ENCODE data around the gene THSD7A. TPM values are rescaled to one million over a fixed set of nuclear protein-coding genes. Genes with fewer than 3 reads are reported as not detected.

Gene THSD7A
- polyA plus RNA-seq, 1 donor (not counting 4 experiments of a cell fraction or from before 2014, with no cell fraction given) = not detected

DNA sequence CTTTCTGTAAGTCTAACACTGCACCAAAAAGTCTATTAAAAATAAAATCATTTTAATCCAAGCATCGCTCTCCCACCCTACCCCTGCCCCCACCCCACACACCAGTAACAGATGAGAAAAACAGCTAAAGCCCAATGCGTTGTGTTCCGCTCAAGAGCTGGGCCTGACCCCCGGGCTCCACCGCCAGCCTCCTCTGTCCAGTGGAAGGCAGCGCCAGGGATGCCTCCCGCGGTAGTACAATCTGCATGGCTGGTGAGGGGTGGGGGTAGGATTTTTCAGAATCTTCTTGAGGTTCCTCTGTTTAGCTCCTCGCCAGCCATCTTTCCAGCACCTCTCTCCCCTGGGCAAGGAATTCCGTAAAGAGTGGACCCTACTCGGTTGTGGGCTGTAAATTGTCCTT, 12.1 kb downstream of the THSD7A start:
- no peaks in the 10 kb centered on the region for H3K4me1 ChIP-seq (ENCODE audit: control insufficient read depth, extremely low read depth, insufficient read depth, low read length)

GRCh38 chr7:11819271-11819670, 12.7 kb downstream of the THSD7A start:
- no peak overlapping the region for H3K4me3 ChIP-seq (ENCODE audit: control insufficient read depth in 2 of 3, extremely low read depth in 1 of 3, insufficient read depth in 2 of 3, low read depth in 1 of 3, low read length in 3 of 3)
- no peak overlapping the region for H3K9ac ChIP-seq (ENCODE audit: control insufficient read depth, extremely low read depth, insufficient read depth, low read length)
- DNase-seq (ENCODE audit: low read depth, low spot score) = no peak
- no peaks in the 10 kb centered on the region for H3K9me1 ChIP-seq (ENCODE audit: control insufficient read depth, extremely low read depth, insufficient read depth, low read length)
- H3K79me2 ChIP-seq (ENCODE audit: control insufficient read depth, insufficient read depth, low read length) = no peaks in the 10 kb centered on the region
- TF ChIP-seq, protein P1, sequence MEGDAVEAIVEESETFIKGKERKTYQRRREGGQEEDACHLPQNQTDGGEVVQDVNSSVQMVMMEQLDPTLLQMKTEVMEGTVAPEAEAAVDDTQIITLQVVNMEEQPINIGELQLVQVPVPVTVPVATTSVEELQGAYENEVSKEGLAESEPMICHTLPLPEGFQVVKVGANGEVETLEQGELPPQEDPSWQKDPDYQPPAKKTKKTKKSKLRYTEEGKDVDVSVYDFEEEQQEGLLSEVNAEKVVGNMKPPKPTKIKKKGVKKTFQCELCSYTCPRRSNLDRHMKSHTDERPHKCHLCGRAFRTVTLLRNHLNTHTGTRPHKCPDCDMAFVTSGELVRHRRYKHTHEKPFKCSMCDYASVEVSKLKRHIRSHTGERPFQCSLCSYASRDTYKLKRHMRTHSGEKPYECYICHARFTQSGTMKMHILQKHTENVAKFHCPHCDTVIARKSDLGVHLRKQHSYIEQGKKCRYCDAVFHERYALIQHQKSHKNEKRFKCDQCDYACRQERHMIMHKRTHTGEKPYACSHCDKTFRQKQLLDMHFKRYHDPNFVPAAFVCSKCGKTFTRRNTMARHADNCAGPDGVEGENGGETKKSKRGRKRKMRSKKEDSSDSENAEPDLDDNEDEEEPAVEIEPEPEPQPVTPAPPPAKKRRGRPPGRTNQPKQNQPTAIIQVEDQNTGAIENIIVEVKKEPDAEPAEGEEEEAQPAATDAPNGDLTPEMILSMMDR (optimal IDR thresholded peaks at IDR 0.05 in 1 of 3, IDR thresholded peaks at IDR 0.05 in 1 of 3, conservative IDR thresholded peaks at IDR 0.05 in 1 of 3; ENCODE audit: extremely low read depth in 1 of 3, insufficient read depth in 2 of 3, low read length in 3 of 3) = no peak
- no peak for TF ChIP-seq EZH2 (IDR thresholded peaks at IDR 0.05; ENCODE audit: low read length)
- H3K4me2 ChIP-seq (ENCODE audit: control insufficient read depth, extremely low read depth, insufficient read depth, low read depth, low read length) = no peak overlapping the region
- dilution Hi-C loops (cut with MboI; ENCODE audit: extremely low pct_ligation_motif_present, low sequenced_read_pairs) = no loop called here
- no peak overlapping the region for H2AFZ ChIP-seq (ENCODE audit: control insufficient read depth, low read length)
- no peak for FAIRE-seq
- H3K4me1 ChIP-seq (ENCODE audit: control insufficient read depth, extremely low read depth, insufficient read depth, low read length) = no peaks in the 10 kb centered on the region
- no peaks in the 10 kb centered on the region for H3K27me3 ChIP-seq (ENCODE audit: control insufficient read depth, extremely low read depth, insufficient read depth, low read length)
- no peaks in the 10 kb centered on the region for H4K20me1 ChIP-seq (ENCODE audit: control insufficient read depth, extremely low read depth, insufficient read depth, low read length)
- H3K9me3 ChIP-seq (ENCODE audit: control insufficient read depth, low read depth, low read length) = no peaks in the 10 kb centered on the region
- H3K27ac ChIP-seq (ENCODE audit: control insufficient read depth, insufficient read depth, low read length) = no peak overlapping the region
- H3K36me3 ChIP-seq (ENCODE audit: control insufficient read depth in 2 of 2, extremely low read depth in 1 of 2, insufficient read depth in 2 of 2, low read length in 2 of 2) = no peaks in the 10 kb centered on the region

More for the DNA sequence above, 12.1 kb downstream of the THSD7A start:
- H4K20me1 ChIP-seq (ENCODE audit: control insufficient read depth, extremely low read depth, insufficient read depth, low read length) = no peaks in the 10 kb centered on the region
- H3K4me3 ChIP-seq (ENCODE audit: control insufficient read depth in 2 of 3, extremely low read depth in 1 of 3, insufficient read depth in 2 of 3, low read depth in 1 of 3, low read length in 3 of 3) = no peak overlapping the region
- no peak for DNase-seq (ENCODE audit: low read depth, low spot score)
- TF ChIP-seq, protein P1 (optimal IDR thresholded peaks at IDR 0.05 in 1 of 3, IDR thresholded peaks at IDR 0.05 in 1 of 3, conservative IDR thresholded peaks at IDR 0.05 in 1 of 3; ENCODE audit: extremely low read depth in 1 of 3, insufficient read depth in 2 of 3, low read length in 3 of 3) = no peak
- TF ChIP-seq EZH2 (IDR thresholded peaks at IDR 0.05; ENCODE audit: low read length) = no peak
- no peak overlapping the region for H2AFZ ChIP-seq (ENCODE audit: control insufficient read depth, low read length)
- no peak overlapping the region for H3K9ac ChIP-seq (ENCODE audit: control insufficient read depth, extremely low read depth, insufficient read depth, low read length)
- no peaks in the 10 kb centered on the region for H3K9me3 ChIP-seq (ENCODE audit: control insufficient read depth, low read depth, low read length)
- H3K27me3 ChIP-seq (ENCODE audit: control insufficient read depth, extremely low read depth, insufficient read depth, low read length) = no peaks in the 10 kb centered on the region
- no peak overlapping the region for H3K4me2 ChIP-seq (ENCODE audit: control insufficient read depth, extremely low read depth, insufficient read depth, low read depth, low read length)
- no peaks in the 10 kb centered on the region for H3K79me2 ChIP-seq (ENCODE audit: control insufficient read depth, insufficient read depth, low read length)
- FAIRE-seq = no peak
- H3K36me3 ChIP-seq (ENCODE audit: control insufficient read depth in 2 of 2, extremely low read depth in 1 of 2, insufficient read depth in 2 of 2, low read length in 2 of 2) = no peaks in the 10 kb centered on the region
- dilution Hi-C loops (cut with MboI; ENCODE audit: extremely low pct_ligation_motif_present, low sequenced_read_pairs) = no loop called here
- H3K27ac ChIP-seq (ENCODE audit: control insufficient read depth, insufficient read depth, low read length) = no peak overlapping the region
- H3K9me1 ChIP-seq (ENCODE audit: control insufficient read depth, extremely low read depth, insufficient read depth, low read length) = no peaks in the 10 kb centered on the region

All from keratinocyte (primary cell).